Jurkat, Clone E6-1 (cell line): Measurements from ENCODE around the gene SUN5.

Experiments used
- DNase-seq: peaks from one replicate; pipeline ENCODE4 v3.0.0-alpha.2; 2011; ENCODE audit warnings: low read depth, low spot score
- H3K4me3 ChIP-seq: 2 replicates; pipeline ENCODE4 v1.5.1; 2011; ENCODE audit warnings: mild to moderate bottlenecking, low read length, control low read depth, moderate library complexity

The SUN5 gene

GRCh38 chr20:33027769-33028751, 23.8 kb upstream of the SUN5 start:
- DNase-seq, result no peak
- no peak overlapping the region for H3K4me3 ChIP-seq

GRCh38 chr20:33026779-33027759, 22.8 kb upstream of the SUN5 start:
- DNase-seq, result no peak
- H3K4me3 ChIP-seq, result no peak overlapping the region

- H3K4me3 ChIP-seq, result no peak overlapping the region
- no peak for DNase-seq
Observed at GRCh38 chr20:33026072-33026778, 22.0 kb upstream of the SUN5 start.

- no peak for DNase-seq
- H3K4me3 ChIP-seq, result no peak overlapping the region
Observed at GRCh38 chr20:33025318-33025876, 21.2 kb upstream of the SUN5 start.

GRCh38 chr20:33024609-33025317, 20.5 kb upstream of the SUN5 start:
- no peak for DNase-seq
- H3K4me3 ChIP-seq, result no peak overlapping the region

- no peak overlapping the region for H3K4me3 ChIP-seq
- DNase-seq, result no peak
Observed at GRCh38 chr20:33024243-33024560, 20.0 kb upstream of the SUN5 start.

- no peak for DNase-seq
- no peak overlapping the region for H3K4me3 ChIP-seq
Observed at GRCh38 chr20:33023439-33024242, 19.4 kb upstream of the SUN5 start.

GRCh38 chr20:33022694-33023438, 18.6 kb upstream of the SUN5 start:
- DNase-seq, result no peak
- H3K4me3 ChIP-seq, result no peak overlapping the region

- no peak for DNase-seq
- no peak overlapping the region for H3K4me3 ChIP-seq
Observed at GRCh38 chr20:33022289-33022688, 18.1 kb upstream of the SUN5 start.

GRCh38 chr20:33021879-33022278, 17.6 kb upstream of the SUN5 start:
- no peak overlapping the region for H3K4me3 ChIP-seq
- DNase-seq, result no peak

GRCh38 chr20:33020278-33021161, 16.3 kb upstream of the SUN5 start:
- no peak overlapping the region for H3K4me3 ChIP-seq
- no peak for DNase-seq

- peak; percentile 10 for DNase-seq
- no peak overlapping the region for H3K4me3 ChIP-seq
Observed at GRCh38 chr20:33019465-33020277, 15.4 kb upstream of the SUN5 start.

GRCh38 chr20:33018169-33018931, 14.1 kb upstream of the SUN5 start:
- no peak overlapping the region for H3K4me3 ChIP-seq
- no peak for DNase-seq

- no peak for DNase-seq
- H3K4me3 ChIP-seq, result no peak overlapping the region
Observed at GRCh38 chr20:33017542-33017941, 13.3 kb upstream of the SUN5 start.
